Caco-2 (cell line): ENCODE measurements around the gene MPHOSPH8. TPM values are rescaled to one million over a fixed set of nuclear protein-coding genes. Genes with fewer than 3 reads are reported as not detected.

Source experiments
- BruUV-seq: library from RNA; stranded (reverse); fragments of 400-500 nt; replicated peaks from 2 replicates; lab custom pipeline; 2021; lab: Mats Ljungman, UMichigan
- CTCF ChIA-PET: fragments of 300-600 bp; sonication (Branson Sonifier 250); formaldehyde crosslinking; loops from one replicate; lab custom pipeline; 2022; ENCODE audit warnings: antibody characterized with exemption; lab: Charles Lee
- POLR2A ChIA-PET: fragments of 300-600 bp; sonication (Branson Sonifier 250); formaldehyde crosslinking; loops from one replicate; lab custom pipeline; 2022; ENCODE audit warnings: antibody characterized with exemption; lab: Charles Lee
- DNase-seq, 2 experiments: peaks; one replicate each; pipeline versions ENCODE4 v3.0.0 to v3.0.0-alpha.2; 2020 to 2022
- H3K27me3 ChIP-seq: replicated peaks from 2 replicates; pipeline ENCODE4 v1.6.0; 2011; ENCODE audit warnings: low read length; ENCODE audit not compliant: control insufficient read depth, insufficient read depth
- H3K36me3 ChIP-seq: 2 replicates; pipeline ENCODE4 v1.5.1; 2011; ENCODE audit warnings: low read length; ENCODE audit not compliant: control insufficient read depth, insufficient read depth
- H3K4me1 ChIP-seq: fragments of 250-450 bp; sonication (Bioruptor Pico); 2 replicates; pipeline ENCODE4 v1.5.1; 2020; ENCODE audit warnings: mild to moderate bottlenecking
- H3K4me3 ChIP-seq: 2 replicates; pipeline ENCODE4 v1.5.1; 2011; ENCODE audit warnings: low read depth, mild to moderate bottlenecking, control low read depth, low read length
- H3K9me3 ChIP-seq: fragments of 250-450 bp; sonication (Bioruptor Pico); 2 replicates; pipeline ENCODE4 v1.5.1; 2020; ENCODE audit warnings: mild to moderate bottlenecking, moderate library complexity
- H3K27ac Mint-ChIP-seq: one replicate; pipeline ENCODE4 v1.8.0; 2022; ENCODE audit warnings: mixed read lengths; ENCODE audit not compliant: unreplicated experiment
- H3K27me3 Mint-ChIP-seq: one replicate; pipeline ENCODE4 v1.8.0; 2022; ENCODE audit warnings: mixed read lengths; ENCODE audit not compliant: insufficient read depth, unreplicated experiment
- H3K36me3 Mint-ChIP-seq: one replicate; pipeline ENCODE4 v1.8.0; 2022; ENCODE audit warnings: mild to moderate bottlenecking, mixed read lengths; ENCODE audit not compliant: insufficient read depth, unreplicated experiment
- H3K4me1 Mint-ChIP-seq: one replicate; pipeline ENCODE4 v1.8.0; 2022; ENCODE audit warnings: low read depth, mixed read lengths; ENCODE audit not compliant: unreplicated experiment
- H3K4me3 Mint-ChIP-seq: one replicate; pipeline ENCODE4 v1.8.0; 2022; ENCODE audit warnings: mild to moderate bottlenecking, moderate library complexity, mixed read lengths; ENCODE audit not compliant: unreplicated experiment
- H3K9me3 Mint-ChIP-seq: one replicate; pipeline ENCODE4 v1.8.0; 2022; ENCODE audit warnings: mixed read lengths; ENCODE audit not compliant: unreplicated experiment
- intact Hi-C: fragments of 100-400 bp; cut with micrococcal nuclease; formaldehyde crosslinking; loops from one replicate; pipeline ENCODE4 v1.10.0; 2022; ENCODE audit not compliant: unreplicated experiment
- total RNA-seq: library from RNA; stranded (reverse); gene quantifications from 2 replicates; pipeline ENCODE4 v1.2.3, GENCODE V29; 2022
- TF ChIP-seq, protein P1 (sequence below), 2 experiments: fragments of 200-600 bp in 1 of 2; IDR thresholded peaks; 1 replicate in 1 of 2; 2 replicates in 1 of 2; pipeline versions ENCODE4 v1.5.1 to v1.8.0; 2011 to 2022; ENCODE audit warnings: antibody characterized with exemption in 1 of 2, control low read depth in 1 of 2, inconsistent platforms in 1 of 2, low read depth in 1 of 2, low read length in 1 of 2, mild to moderate bottlenecking in 1 of 2, moderate library complexity in 1 of 2; ENCODE audit not compliant: insufficient read depth in 1 of 2, severe bottlenecking in 1 of 2, unreplicated experiment in 1 of 2

The MPHOSPH8 gene
- total RNA-seq, 1 experiment from 2014 or later, result 31.6 TPM

DNA sequence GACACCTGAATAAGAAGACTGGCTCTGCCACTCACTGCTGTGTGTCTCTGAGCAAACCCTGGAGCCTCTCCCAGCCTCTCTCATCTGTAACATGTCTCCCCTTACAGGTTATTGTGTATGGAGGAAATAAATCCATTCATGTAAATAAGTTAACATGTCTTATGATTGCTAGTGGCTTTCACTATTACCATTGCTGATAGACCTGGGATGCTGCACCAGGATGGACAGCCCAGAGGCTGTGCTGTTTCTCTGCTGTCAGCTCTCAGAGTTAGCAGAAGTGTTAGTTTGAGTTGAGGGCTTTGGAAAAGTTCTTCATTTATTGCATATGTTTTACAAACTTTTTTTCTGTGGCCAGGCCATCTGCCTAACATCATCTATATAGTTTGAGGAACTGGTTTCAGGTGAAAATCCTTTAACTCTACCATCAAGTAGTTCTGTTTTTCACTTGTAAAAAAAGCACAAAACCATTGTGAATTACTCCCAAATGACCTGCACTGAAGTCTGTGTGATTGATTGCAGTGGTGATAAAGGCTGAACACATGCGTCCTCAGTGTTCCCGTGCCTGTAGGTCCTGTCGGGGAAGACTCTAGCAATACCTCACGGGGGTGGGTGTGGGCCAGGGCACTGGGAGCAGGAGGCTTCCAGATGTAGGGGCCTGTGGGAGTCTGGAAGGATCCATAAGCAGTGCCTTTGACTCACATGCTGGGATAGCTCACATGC, 24.6 kb downstream of the MPHOSPH8 start:
- H3K4me3 ChIP-seq, result no peak overlapping the region
- POLR2A ChIA-PET, result no interaction called here
- H3K4me1 Mint-ChIP-seq, result no peaks in the 10 kb centered on the region
- no peak for DNase-seq
- CTCF ChIA-PET, result interaction anchor here (1.1 kb wide), 1 partner anchor 39 kb away, joined by 3 read pairs; no protein-coding TSS in a partner anchor
- peaks cover 2% of the 10 kb centered on the region for H3K36me3 ChIP-seq
- BruUV-seq, result no TSS peak
- no peaks in the 10 kb centered on the region for H3K9me3 ChIP-seq
- H3K27ac Mint-ChIP-seq, result no peak overlapping the region
- peaks cover 56% of the 10 kb centered on the region for H3K36me3 Mint-ChIP-seq
- no peaks in the 10 kb centered on the region for H3K9me3 Mint-ChIP-seq
- H3K27me3 Mint-ChIP-seq, result no peaks in the 10 kb centered on the region
- H3K27me3 ChIP-seq, result no peaks in the 10 kb centered on the region
- TF ChIP-seq, protein P1, sequence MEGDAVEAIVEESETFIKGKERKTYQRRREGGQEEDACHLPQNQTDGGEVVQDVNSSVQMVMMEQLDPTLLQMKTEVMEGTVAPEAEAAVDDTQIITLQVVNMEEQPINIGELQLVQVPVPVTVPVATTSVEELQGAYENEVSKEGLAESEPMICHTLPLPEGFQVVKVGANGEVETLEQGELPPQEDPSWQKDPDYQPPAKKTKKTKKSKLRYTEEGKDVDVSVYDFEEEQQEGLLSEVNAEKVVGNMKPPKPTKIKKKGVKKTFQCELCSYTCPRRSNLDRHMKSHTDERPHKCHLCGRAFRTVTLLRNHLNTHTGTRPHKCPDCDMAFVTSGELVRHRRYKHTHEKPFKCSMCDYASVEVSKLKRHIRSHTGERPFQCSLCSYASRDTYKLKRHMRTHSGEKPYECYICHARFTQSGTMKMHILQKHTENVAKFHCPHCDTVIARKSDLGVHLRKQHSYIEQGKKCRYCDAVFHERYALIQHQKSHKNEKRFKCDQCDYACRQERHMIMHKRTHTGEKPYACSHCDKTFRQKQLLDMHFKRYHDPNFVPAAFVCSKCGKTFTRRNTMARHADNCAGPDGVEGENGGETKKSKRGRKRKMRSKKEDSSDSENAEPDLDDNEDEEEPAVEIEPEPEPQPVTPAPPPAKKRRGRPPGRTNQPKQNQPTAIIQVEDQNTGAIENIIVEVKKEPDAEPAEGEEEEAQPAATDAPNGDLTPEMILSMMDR (IDR thresholded peaks at IDR 0.05; ENCODE audit: insufficient read depth in 1 of 2, low read depth in 1 of 2, low read length in 1 of 2, severe bottlenecking in 1 of 2, unreplicated experiment in 1 of 2), result no peak
- no peaks in the 10 kb centered on the region for H3K4me1 ChIP-seq
- intact Hi-C loops, result no loop called here
- H3K4me3 Mint-ChIP-seq, result no peak overlapping the region

DNA sequence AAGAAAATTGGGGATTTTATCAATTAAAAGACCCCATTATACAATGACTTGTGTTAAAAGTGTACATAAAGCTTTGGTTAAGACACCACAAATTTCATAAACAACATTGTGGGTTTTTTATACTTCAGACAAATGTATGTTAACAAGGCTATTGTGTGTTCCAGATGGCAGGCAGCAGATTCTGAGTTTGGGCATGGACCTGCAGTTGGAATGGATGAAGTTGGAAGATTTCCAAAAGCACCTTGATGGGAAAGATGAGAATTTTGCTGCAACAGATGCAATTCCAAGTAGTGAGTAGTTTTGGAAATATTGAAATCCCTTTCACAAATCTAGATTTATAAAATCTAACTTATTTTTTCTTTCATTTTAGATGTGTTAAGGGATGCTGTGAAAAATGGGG, 25.4 kb downstream of the MPHOSPH8 start:
- ChIA-PET POLR2A (no interaction called here), CTCF (no interaction called here)
- no peak for DNase-seq
- Mint-ChIP-seq H3K9me3 (no peaks in the 10 kb centered on the region), H3K27me3 (no peaks in the 10 kb centered on the region), H3K4me1 (no peaks in the 10 kb centered on the region), H3K4me3 (no peak overlapping the region), H3K36me3 (peaks cover 64% of the 10 kb centered on the region), H3K27ac (no peak overlapping the region)
- no TSS peak for BruUV-seq
- Histone ChIP-seq H3K9me3 (no peaks in the 10 kb centered on the region), H3K27me3 (no peaks in the 10 kb centered on the region), H3K4me1 (no peaks in the 10 kb centered on the region), H3K4me3 (no peak overlapping the region), H3K36me3 (peaks cover 3% of the 10 kb centered on the region)
- TF ChIP-seq, protein P1 (IDR thresholded peaks at IDR 0.05; ENCODE audit: insufficient read depth in 1 of 2, low read depth in 1 of 2, low read length in 1 of 2, severe bottlenecking in 1 of 2, unreplicated experiment in 1 of 2), result no peak
- intact Hi-C loops, result no loop called here

DNA sequence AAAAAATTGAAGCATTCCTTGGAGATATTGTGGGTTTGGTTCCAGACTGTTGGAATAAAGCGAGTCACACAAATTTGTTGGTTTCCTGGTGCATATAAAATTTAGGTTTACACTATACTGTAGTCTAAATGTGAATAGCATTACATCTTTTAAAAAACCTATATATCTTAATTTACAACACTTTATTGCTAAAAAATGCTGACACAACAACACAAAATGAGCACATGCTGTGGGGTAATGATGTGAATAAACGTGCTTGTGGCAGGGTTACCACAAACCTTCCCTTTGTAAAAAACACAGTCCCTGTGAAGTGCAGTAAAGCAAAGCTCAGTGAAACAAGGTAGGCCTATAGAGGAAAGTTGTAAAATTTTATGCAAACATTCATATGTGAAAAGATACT, 27.7 kb downstream of the MPHOSPH8 start:
- H3K27ac Mint-ChIP-seq, result no peak overlapping the region
- H3K27me3 ChIP-seq, result no peaks in the 10 kb centered on the region
- TSS peak; percentile 11 for BruUV-seq
- no peak overlapping the region for H3K4me3 ChIP-seq
- H3K4me1 ChIP-seq, result no peaks in the 10 kb centered on the region
- no peaks in the 10 kb centered on the region for H3K9me3 ChIP-seq
- H3K4me3 Mint-ChIP-seq, result no peak overlapping the region
- H3K36me3 Mint-ChIP-seq, result peaks cover 77% of the 10 kb centered on the region
- peaks cover 11% of the 10 kb centered on the region for H3K4me1 Mint-ChIP-seq
- CTCF ChIA-PET, result no interaction called here
- POLR2A ChIA-PET, result no interaction called here
- TF ChIP-seq, protein P1 (IDR thresholded peaks at IDR 0.05; ENCODE audit: insufficient read depth in 1 of 2, low read depth in 1 of 2, low read length in 1 of 2, severe bottlenecking in 1 of 2, unreplicated experiment in 1 of 2), result no peak
- no peak for DNase-seq
- intact Hi-C loops, result no loop called here
- no peaks in the 10 kb centered on the region for H3K27me3 Mint-ChIP-seq
- H3K9me3 Mint-ChIP-seq, result no peaks in the 10 kb centered on the region
- H3K36me3 ChIP-seq, result peaks cover 5% of the 10 kb centered on the region
